Ishikawa (cell line): ENCODE measurements around the gene CEP85.

ENCODE experiments used
- CEBPB ChIP-seq: IDR thresholded peaks from 2 replicates; pipeline ENCODE4 v1.6.1; 2012
- CREB1 ChIP-seq: IDR thresholded peaks from 2 replicates; pipeline ENCODE4 v1.6.1; 2012; ENCODE audit warnings: low read depth
- EGR1 ChIP-seq: IDR thresholded peaks from 2 replicates; pipeline ENCODE4 v1.6.1; 2012
- EP300 ChIP-seq: IDR thresholded peaks from 2 replicates; pipeline ENCODE4 v1.6.1; 2012; ENCODE audit warnings: borderline replicate concordance
- FOXM1 ChIP-seq: IDR thresholded peaks from 2 replicates; pipeline ENCODE4 v1.6.1; 2012; ENCODE audit warnings: low read depth, borderline replicate concordance
- NFIC ChIP-seq: IDR thresholded peaks from 2 replicates; pipeline ENCODE4 v1.6.1; 2012
- RAD21 ChIP-seq: IDR thresholded peaks from 2 replicates; pipeline ENCODE4 v1.6.1; 2012; ENCODE audit warnings: low read depth
- TAF1 ChIP-seq: IDR thresholded peaks from 2 replicates; pipeline ENCODE4 v1.6.1; 2012; ENCODE audit warnings: low read depth, mild to moderate bottlenecking
- TCF12 ChIP-seq: IDR thresholded peaks from 2 replicates; pipeline ENCODE4 v1.6.1; 2012; ENCODE audit warnings: low read depth
- TEAD4 ChIP-seq: IDR thresholded peaks from 2 replicates; pipeline ENCODE4 v1.6.1; 2012
- YY1 ChIP-seq: IDR thresholded peaks from 2 replicates; pipeline ENCODE4 v1.6.1; 2012; ENCODE audit warnings: low read depth
- ZBTB7A ChIP-seq: IDR thresholded peaks from 2 replicates; pipeline ENCODE4 v1.6.1; 2012; ENCODE audit warnings: low read depth
- TF ChIP-seq, protein P1 (sequence below): IDR thresholded peaks from 2 replicates; pipeline ENCODE4 v1.6.1; 2012
- TF ChIP-seq, protein P2 (sequence below): IDR thresholded peaks from 2 replicates; pipeline ENCODE4 v1.6.1; 2012
- TF ChIP-seq, protein P3 (sequence below): IDR thresholded peaks from 2 replicates; pipeline ENCODE4 v1.6.1; 2012; ENCODE audit warnings: low read depth, mild to moderate bottlenecking

CEP85 gene

DNA sequence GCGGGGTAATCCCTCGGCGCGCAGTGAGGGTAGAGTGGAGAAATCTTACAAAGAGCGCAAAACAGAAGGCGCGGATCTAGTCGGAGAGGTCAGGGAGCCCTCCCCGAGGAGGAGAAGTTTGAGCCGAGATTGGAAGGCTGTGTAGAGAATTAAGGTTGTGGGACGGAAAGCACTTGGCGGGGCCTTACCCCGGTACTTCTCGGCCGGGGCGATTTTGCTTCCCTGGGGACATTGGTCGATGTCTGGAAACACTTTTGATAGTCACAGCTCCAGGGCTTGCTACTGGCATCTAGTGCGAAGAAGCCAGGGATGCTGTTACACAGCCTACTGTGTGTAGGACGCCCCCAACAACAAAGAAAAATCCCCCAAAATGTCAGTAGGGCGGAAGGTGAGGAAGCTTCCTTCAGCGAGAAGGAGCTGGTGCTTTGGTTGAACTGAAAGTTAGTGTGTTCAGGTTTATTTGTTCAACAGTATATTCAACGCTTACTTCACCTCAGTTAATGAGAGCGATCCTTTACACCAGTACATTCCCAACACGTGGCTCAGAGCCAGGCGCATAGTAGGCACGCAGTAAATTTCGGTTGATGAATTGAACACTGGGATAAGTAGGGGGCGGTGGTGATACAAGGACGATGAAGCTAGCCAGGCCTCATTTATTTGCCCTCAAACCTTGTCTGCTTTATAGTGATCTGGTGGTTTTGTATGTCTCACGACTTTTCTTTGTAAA, 807 bp downstream of the CEP85 start:
- TF ChIP-seq TEAD4 (no peak), CREB1 (no peak), YY1 (no peak), TCF12 (no peak), CEBPB (no peak)
- TF ChIP-seq, protein P1, sequence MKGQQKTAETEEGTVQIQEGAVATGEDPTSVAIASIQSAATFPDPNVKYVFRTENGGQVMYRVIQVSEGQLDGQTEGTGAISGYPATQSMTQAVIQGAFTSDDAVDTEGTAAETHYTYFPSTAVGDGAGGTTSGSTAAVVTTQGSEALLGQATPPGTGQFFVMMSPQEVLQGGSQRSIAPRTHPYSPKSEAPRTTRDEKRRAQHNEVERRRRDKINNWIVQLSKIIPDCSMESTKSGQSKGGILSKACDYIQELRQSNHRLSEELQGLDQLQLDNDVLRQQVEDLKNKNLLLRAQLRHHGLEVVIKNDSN = no peak

DNA sequence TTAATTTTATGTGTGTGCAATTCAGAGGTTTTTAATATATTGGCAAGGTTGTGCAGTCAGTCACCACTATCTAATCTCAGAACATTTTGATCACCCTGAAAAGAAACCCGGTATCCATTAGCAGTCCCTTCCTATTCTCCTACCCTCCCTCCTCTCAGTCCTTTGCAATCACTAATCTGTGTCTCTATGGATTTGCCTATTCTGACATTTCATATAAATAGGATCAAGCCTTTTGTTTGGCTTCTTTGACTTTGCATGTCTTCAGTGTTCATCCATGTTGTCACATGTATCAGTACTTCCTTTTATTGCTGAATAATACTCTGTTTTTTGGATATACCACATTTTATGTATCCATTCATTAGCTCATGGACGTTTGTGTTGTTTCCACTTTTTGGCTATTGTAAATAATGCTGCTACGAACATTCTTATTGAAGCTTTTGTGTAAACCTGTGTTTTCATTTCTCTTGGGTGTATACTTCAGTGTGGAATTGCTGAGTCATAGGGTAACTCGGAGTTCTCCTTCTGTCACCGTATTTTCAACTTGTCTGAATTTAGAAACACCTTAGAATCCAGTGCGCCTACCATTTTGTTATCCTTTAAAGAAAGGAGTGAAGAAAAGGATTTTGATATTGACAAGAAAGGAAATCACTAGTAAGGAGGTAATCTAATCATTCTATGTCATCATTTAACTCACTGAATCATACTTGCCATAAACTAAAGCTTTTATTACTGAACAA, 3.4 kb downstream of the CEP85 start:
- TF ChIP-seq NFIC = no peak
- TF ChIP-seq, protein P2, sequence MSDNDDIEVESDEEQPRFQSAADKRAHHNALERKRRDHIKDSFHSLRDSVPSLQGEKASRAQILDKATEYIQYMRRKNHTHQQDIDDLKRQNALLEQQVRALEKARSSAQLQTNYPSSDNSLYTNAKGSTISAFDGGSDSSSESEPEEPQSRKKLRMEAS = no peak
- no peak for TF ChIP-seq EGR1
- no peak for TF ChIP-seq TEAD4
- TF ChIP-seq TCF12 = no peak
- TF ChIP-seq YY1 = no peak
- TF ChIP-seq CEBPB = no peak
- TF ChIP-seq CREB1 = no peak
- no peak for TF ChIP-seq FOXM1

DNA sequence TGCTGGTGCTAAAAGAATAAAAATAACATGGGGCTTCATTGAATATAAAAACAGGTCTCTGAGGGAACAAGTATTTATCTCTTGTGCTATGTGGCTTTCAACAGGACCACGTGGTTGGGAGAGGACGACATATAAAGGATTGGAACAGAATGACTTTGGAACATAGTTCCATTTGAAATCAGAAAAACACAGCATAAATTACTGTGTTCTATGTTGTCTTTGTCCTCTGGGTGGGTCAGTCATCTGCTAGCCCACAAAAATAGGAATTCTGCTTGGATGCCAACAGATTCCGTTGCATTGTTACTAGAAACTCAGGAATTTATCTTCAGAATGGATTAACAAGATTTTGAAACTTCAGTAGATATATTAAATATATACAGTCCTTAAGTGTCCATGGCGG, 5.9 kb downstream of the CEP85 start:
- no peak for TF ChIP-seq ZBTB7A
- TF ChIP-seq, protein P1 = no peak
- no peak for TF ChIP-seq NFIC
- TF ChIP-seq, protein P2 = no peak
- no peak for TF ChIP-seq RAD21
- TF ChIP-seq EGR1 = no peak
- TF ChIP-seq TAF1 = no peak
- TF ChIP-seq, protein P3, sequence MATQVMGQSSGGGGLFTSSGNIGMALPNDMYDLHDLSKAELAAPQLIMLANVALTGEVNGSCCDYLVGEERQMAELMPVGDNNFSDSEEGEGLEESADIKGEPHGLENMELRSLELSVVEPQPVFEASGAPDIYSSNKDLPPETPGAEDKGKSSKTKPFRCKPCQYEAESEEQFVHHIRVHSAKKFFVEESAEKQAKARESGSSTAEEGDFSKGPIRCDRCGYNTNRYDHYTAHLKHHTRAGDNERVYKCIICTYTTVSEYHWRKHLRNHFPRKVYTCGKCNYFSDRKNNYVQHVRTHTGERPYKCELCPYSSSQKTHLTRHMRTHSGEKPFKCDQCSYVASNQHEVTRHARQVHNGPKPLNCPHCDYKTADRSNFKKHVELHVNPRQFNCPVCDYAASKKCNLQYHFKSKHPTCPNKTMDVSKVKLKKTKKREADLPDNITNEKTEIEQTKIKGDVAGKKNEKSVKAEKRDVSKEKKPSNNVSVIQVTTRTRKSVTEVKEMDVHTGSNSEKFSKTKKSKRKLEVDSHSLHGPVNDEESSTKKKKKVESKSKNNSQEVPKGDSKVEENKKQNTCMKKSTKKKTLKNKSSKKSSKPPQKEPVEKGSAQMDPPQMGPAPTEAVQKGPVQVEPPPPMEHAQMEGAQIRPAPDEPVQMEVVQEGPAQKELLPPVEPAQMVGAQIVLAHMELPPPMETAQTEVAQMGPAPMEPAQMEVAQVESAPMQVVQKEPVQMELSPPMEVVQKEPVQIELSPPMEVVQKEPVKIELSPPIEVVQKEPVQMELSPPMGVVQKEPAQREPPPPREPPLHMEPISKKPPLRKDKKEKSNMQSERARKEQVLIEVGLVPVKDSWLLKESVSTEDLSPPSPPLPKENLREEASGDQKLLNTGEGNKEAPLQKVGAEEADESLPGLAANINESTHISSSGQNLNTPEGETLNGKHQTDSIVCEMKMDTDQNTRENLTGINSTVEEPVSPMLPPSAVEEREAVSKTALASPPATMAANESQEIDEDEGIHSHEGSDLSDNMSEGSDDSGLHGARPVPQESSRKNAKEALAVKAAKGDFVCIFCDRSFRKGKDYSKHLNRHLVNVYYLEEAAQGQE = no peak

DNA sequence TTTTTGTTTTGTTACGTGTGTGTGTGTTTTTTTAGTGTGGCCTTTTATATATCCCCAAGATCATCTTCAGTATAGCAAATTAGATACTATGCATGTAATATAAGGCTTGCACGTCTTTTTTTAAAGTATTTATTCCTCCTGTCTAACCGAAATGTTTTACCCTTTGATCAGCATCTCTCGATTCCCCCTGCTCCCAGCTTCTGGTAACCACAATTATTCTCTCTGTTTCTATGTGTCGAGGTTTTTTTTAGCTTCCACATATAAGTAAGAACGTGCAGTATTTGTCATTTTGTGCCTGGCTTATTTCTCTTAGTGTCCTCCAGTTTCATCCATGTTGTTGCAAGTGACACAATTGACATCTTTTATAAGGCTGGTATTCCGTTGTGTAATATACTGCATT, 18.7 kb downstream of the CEP85 start:
- no peak for TF ChIP-seq CEBPB

DNA sequence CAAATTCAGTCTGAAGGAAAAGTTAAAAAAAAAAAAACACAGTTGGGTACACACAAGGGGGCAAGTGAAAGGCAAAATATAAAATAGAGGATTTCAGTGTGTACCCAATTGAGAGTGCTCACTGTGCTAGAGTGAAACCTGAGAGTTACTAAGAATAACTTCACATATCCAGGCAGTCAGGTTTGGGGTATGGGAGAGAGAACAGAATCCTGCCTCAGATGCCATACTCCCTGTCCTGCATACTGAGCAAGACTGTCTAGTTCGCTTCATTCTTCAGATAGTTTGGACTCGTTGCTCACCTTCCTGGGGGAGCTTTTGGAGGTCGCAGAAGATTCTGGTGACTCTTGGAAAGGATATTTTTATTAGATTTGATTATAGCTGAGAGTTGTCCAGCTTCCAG, 20.4 kb downstream of the CEP85 start:
- TF ChIP-seq CREB1 (no peak), TEAD4 (no peak), TAF1 (no peak), YY1 (no peak), TCF12 (no peak), EGR1 (no peak), ZBTB7A (no peak), CEBPB (no peak), EP300 (no peak), FOXM1 (no peak), RAD21 (no peak), NFIC (no peak)
- TF ChIP-seq, protein P2 = no peak
- TF ChIP-seq, protein P1 = no peak
- TF ChIP-seq, protein P3 = no peak
